IPS-18a (cell line): ENCODE results near the gene GIT2.
"Not testable (repeated sequence)": the region's sequence is repeated elsewhere in the genome, so short reads cannot be mapped to it uniquely, and the experiment has no call there.

Experiments
- H3K27ac ChIP-seq: one replicate; pipeline ENCODE4 v1.5.1; 2013; ENCODE audit warnings: low read length
- H3K27me3 ChIP-seq: one replicate; pipeline ENCODE4 v1.6.1; 2013; ENCODE audit warnings: mild to moderate bottlenecking, low read length; ENCODE audit not compliant: control insufficient read depth, insufficient read depth
- H3K36me3 ChIP-seq: one replicate; pipeline ENCODE4 v1.6.1; 2013; ENCODE audit warnings: low read depth, low read length; ENCODE audit not compliant: control insufficient read depth
- H3K4me1 ChIP-seq: one replicate; pipeline ENCODE4 v1.6.1; 2013; ENCODE audit warnings: low read depth, low read length; ENCODE audit not compliant: control insufficient read depth
- H3K4me3 ChIP-seq: one replicate; pipeline ENCODE4 v1.5.1; 2013; ENCODE audit warnings: low read length
- H3K9ac ChIP-seq: one replicate; pipeline ENCODE4 v1.6.1; 2013; ENCODE audit warnings: mild to moderate bottlenecking, low read length, moderate library complexity
- H3K9me3 ChIP-seq: one replicate; pipeline ENCODE4 v1.6.1; 2013; ENCODE audit warnings: low read depth, low read length; ENCODE audit not compliant: control insufficient read depth

GIT2 gene

GRCh38 chr12:109989380-109989779 lies 6.8 kb downstream of the GIT2 start:
- H3K4me3 ChIP-seq, result no peak overlapping the region
- H3K27ac ChIP-seq, result no peak overlapping the region
- H3K9ac ChIP-seq, result no peak overlapping the region
- no peaks in the 10 kb centered on the region for H3K27me3 ChIP-seq
- no peaks in the 10 kb centered on the region for H3K9me3 ChIP-seq
- H3K4me1 ChIP-seq, result no peaks in the 10 kb centered on the region
- H3K36me3 ChIP-seq, result peaks cover 13% of the 10 kb centered on the region

GRCh38 chr12:109988903-109989302 lies 7.3 kb downstream of the GIT2 start:
- H3K9ac ChIP-seq, result no peak overlapping the region
- no peaks in the 10 kb centered on the region for H3K27me3 ChIP-seq
- peaks cover 13% of the 10 kb centered on the region for H3K36me3 ChIP-seq
- H3K9me3 ChIP-seq, result no peaks in the 10 kb centered on the region
- H3K27ac ChIP-seq, result no peak overlapping the region
- no peaks in the 10 kb centered on the region for H3K4me1 ChIP-seq
- no peak overlapping the region for H3K4me3 ChIP-seq

GRCh38 chr12:109988274-109988673 lies 7.9 kb downstream of the GIT2 start:
- H3K27me3 ChIP-seq, result no peaks in the 10 kb centered on the region
- no peak overlapping the region for H3K9ac ChIP-seq
- H3K4me1 ChIP-seq, result no peaks in the 10 kb centered on the region
- no peak overlapping the region for H3K27ac ChIP-seq
- no peaks in the 10 kb centered on the region for H3K9me3 ChIP-seq
- H3K4me3 ChIP-seq, result no peak overlapping the region
- H3K36me3 ChIP-seq, result peaks cover 19% of the 10 kb centered on the region

DNA sequence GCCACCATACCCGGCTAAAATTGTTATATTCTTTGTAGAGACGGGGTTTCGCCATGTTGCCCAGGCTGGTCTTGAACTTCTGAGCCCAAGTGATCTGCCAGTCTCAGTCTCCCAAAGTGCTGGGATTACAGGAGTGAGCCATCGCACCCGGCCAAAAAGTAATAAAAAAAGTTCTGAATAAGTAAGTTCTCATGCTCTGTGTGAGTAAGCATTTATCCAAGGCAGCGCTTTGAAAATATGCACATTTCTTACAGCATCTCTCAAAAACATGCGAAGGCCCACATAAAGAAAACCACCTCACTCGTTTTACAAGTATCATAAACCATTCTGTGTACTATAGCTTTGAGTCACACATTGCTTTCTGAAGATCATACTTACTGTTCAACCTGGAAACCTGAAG lies 8.6 kb downstream of the GIT2 start:
- Histone ChIP-seq H3K4me1 (no peaks in the 10 kb centered on the region), H3K9ac (no peak overlapping the region), H3K36me3 (peaks cover 26% of the 10 kb centered on the region), H3K4me3 (no peak overlapping the region), H3K9me3 (no peaks in the 10 kb centered on the region), H3K27ac (no peak overlapping the region), H3K27me3 (no peaks in the 10 kb centered on the region)

DNA sequence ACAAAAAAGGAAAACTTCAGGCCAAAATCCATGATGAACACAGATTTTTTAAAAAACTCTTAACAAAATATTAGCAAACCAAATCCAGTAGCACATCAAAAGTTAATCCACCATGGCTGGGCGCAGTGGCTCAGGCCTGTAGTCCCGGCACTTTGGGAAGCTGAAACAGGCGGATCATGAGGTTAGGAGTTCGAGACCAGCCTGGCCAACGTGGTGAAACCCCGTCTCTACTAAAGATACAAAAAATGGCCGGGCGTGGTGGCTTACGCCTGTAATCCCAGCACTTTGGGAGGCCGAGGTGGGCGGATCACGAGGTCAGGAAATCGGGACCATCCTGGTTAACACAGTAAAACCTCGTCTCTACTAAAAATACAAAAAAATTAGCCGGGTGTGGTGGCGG lies 9.9 kb downstream of the GIT2 start:
- H3K4me1 ChIP-seq, H3K27me3 ChIP-seq, H3K4me3 ChIP-seq, H3K9ac ChIP-seq, H3K9me3 ChIP-seq, H3K27ac ChIP-seq: not testable (repeated sequence)
- peaks cover 29% of the 10 kb centered on the region for H3K36me3 ChIP-seq

GRCh38 chr12:109983432-109984142 lies 12.6 kb downstream of the GIT2 start:
- H3K9me3 ChIP-seq, result no peaks in the 10 kb centered on the region
- no peaks in the 10 kb centered on the region for H3K27me3 ChIP-seq
- no peaks in the 10 kb centered on the region for H3K4me1 ChIP-seq
- peaks cover 40% of the 10 kb centered on the region for H3K36me3 ChIP-seq
- H3K9ac ChIP-seq, result no peak overlapping the region
- no peak overlapping the region for H3K27ac ChIP-seq
- H3K4me3 ChIP-seq, result no peak overlapping the region

GRCh38 chr12:109982210-109982609 lies 14.0 kb downstream of the GIT2 start:
- no peaks in the 10 kb centered on the region for H3K27me3 ChIP-seq
- no peak overlapping the region for H3K27ac ChIP-seq
- H3K4me1 ChIP-seq, result no peaks in the 10 kb centered on the region
- no peak overlapping the region for H3K4me3 ChIP-seq
- no peaks in the 10 kb centered on the region for H3K9me3 ChIP-seq
- no peak overlapping the region for H3K9ac ChIP-seq
- H3K36me3 ChIP-seq, result peaks cover 41% of the 10 kb centered on the region

DNA sequence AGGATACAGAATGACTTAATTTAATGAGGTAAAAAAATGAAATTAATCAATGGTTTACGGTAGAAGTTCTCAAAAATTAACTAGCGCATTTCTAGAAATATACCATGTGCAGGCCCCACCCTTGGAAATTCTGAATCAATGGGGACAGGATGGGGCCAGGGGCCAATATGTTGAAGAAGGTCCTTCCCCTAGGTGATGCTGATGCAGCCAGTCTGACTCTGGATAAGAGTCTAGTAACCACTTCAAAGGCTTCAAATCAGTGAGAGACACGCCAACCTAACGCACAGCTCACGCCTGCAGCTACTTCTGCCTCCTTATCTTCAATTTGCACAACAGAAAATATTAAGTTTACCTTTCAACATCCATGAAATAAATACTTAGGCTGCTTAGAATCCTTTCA lies 14.9 kb downstream of the GIT2 start:
- H3K36me3 ChIP-seq, result peaks cover 41% of the 10 kb centered on the region
- no peak overlapping the region for H3K4me3 ChIP-seq
- H3K27me3 ChIP-seq, result no peaks in the 10 kb centered on the region

DNA sequence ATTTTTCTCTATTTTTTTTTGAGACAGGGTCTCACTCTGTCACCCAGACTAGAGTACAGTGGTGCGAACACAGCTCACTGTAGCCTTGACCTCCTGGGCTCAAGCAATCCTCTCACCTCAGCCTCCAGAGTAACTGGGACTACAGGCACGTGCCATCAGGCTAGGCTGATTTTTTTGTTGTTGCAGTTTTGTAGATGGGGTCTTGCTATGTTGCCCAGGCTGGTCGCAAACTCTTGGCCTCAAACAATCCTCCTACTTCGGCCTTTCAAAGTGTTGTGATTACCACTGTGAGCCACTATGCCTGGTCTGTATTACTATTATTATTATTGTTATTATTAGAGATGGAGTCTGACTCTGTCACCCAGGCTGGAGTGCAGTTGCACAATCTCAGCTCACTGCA lies 23.3 kb downstream of the GIT2 start:
- H3K4me3 ChIP-seq, result no peak overlapping the region
- no peak overlapping the region for H3K27ac ChIP-seq
- H3K27me3 ChIP-seq, result no peaks in the 10 kb centered on the region
- H3K9me3 ChIP-seq, result no peaks in the 10 kb centered on the region
- no peaks in the 10 kb centered on the region for H3K4me1 ChIP-seq
- no peak overlapping the region for H3K9ac ChIP-seq
- H3K36me3 ChIP-seq, result no peaks in the 10 kb centered on the region

More for the DNA sequence above, 14.9 kb downstream of the GIT2 start:
- H3K9ac ChIP-seq, result no peak overlapping the region
- H3K27ac ChIP-seq, result no peak overlapping the region
- H3K9me3 ChIP-seq, result no peaks in the 10 kb centered on the region
- H3K4me1 ChIP-seq, result no peaks in the 10 kb centered on the region

- Histone ChIP-seq H3K4me1 (no peaks in the 10 kb centered on the region), H3K36me3 (no peaks in the 10 kb centered on the region), H3K27ac (no peak overlapping the region), H3K9ac (no peak overlapping the region), H3K4me3 (no peak overlapping the region), H3K27me3 (no peaks in the 10 kb centered on the region), H3K9me3 (no peaks in the 10 kb centered on the region)
These were observed 27.4 kb downstream of the GIT2 start for GRCh38 chr12:109968801-109969200.

- Histone ChIP-seq H3K27ac (no peak overlapping the region), H3K27me3 (no peaks in the 10 kb centered on the region), H3K9me3 (no peaks in the 10 kb centered on the region), H3K4me1 (no peaks in the 10 kb centered on the region), H3K9ac (no peak overlapping the region), H3K36me3 (no peaks in the 10 kb centered on the region), H3K4me3 (no peak overlapping the region)
These were observed 28.1 kb downstream of the GIT2 start for GRCh38 chr12:109968032-109968420.

DNA sequence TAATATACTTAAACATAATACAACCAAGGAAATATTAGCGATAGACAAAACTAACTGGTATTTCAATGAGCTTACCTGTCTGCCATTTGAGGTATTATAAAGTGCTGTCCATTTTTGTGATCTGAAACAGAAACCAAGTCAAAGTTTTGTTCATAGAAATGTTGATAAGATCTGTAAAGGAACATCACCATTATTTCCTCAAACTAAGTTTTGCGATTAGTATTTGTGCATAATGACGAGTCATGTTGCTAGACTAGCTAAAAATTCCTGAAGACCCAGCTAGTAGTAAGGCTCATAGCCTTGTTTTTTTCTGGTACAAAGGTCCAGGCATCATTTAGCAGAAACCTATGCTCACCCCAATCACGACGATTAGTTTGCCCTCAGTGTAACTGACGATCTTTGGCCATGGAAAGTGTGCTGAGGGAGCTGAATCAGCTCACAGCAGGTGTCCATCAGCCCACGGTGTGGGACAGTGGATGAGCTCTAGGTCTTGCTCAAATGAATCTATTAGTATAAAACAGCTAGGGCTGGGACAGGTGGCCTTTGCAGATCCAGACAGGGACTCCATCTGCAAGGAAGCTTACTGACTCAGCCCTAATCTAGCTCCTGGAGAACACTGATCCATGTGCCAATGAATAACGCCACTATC lies 28.7 kb downstream of the GIT2 start:
- no peaks in the 10 kb centered on the region for H3K9me3 ChIP-seq
- no peaks in the 10 kb centered on the region for H3K36me3 ChIP-seq
- H3K9ac ChIP-seq, result no peak overlapping the region
- H3K4me1 ChIP-seq, result no peaks in the 10 kb centered on the region
- no peak overlapping the region for H3K4me3 ChIP-seq
- no peaks in the 10 kb centered on the region for H3K27me3 ChIP-seq
- H3K27ac ChIP-seq, result no peak overlapping the region
